Measurements from ENCODE around the gene SYCP2. TPM values are rescaled to one million over a fixed set of nuclear protein-coding genes. Genes with fewer than 3 reads are reported as not detected.

The SYCP2 gene
- total RNA-seq, 1 donor from 2014 or later = 0.88 TPM

GRCh38 chr20:59831024-59831915 is 102.2 kb downstream of the SYCP2 start:
- no peak overlapping the region for H3K4me3 Mint-ChIP-seq
- Histone ChIP-seq H3K27me3 (peaks cover 2% of the 10 kb centered on the region), H3K79me2 (ENCODE audit: low read depth) (no peaks in the 10 kb centered on the region), H3K36me3 (no peaks in the 10 kb centered on the region), H3K9ac (no peak overlapping the region), H2AFZ (replicated peaks) (no peak overlapping the region), H3F3A (ENCODE audit: low read depth) (no peaks in the 10 kb centered on the region), H3K27ac (no peak overlapping the region), H3K9me3 (ENCODE audit: low read depth) (no peaks in the 10 kb centered on the region), H4K20me1 (ENCODE audit: low read depth) (no peaks in the 10 kb centered on the region), H3K4me1 (peaks cover 14% of the 10 kb centered on the region), H3K4me3 (no peak overlapping the region), H3K4me2 (no peak overlapping the region)
- DNase-seq (ENCODE audit: low spot score) = no peak
- H3K27ac Mint-ChIP-seq = no peak overlapping the region
- TF ChIP-seq EZH2phosphoT487 (IDR thresholded peaks at IDR 0.05) (no peak), CTCF (IDR thresholded peaks at IDR 0.05) (no peak), EZH2 (IDR thresholded peaks at IDR 0.05) (no peak)
- peaks cover 27% of the 10 kb centered on the region for H3K4me1 Mint-ChIP-seq
- no peaks in the 10 kb centered on the region for H3K9me3 Mint-ChIP-seq
- peaks cover 19% of the 10 kb centered on the region for H3K27me3 Mint-ChIP-seq (ENCODE audit: insufficient read depth, low read depth)
- no peaks in the 10 kb centered on the region for H3K36me3 Mint-ChIP-seq

DNA sequence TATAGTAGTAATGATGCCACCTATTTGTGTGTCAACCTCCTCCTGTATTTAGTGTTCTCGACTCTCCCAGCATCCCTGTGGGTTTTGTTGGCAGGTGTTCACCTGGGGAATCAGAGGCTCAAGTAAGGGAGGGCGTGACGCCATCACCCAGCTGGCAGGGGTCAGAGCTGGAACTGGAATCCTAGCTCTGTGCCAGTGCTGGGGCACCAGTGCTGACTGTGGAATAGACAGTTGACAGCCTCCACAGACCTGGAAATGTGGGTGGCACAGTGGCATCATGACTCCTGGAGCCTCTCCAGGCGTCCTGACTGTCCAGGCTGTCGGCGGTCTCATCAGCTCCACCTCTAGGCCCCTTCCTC is 102.8 kb downstream of the SYCP2 start:
- Mint-ChIP-seq H3K9me3 (no peaks in the 10 kb centered on the region), H3K4me1 (peaks cover 23% of the 10 kb centered on the region)
- H3K4me1 ChIP-seq = peaks cover 8% of the 10 kb centered on the region

GRCh38 chr20:59829786-59830664 is 103.4 kb downstream of the SYCP2 start:
- no peak overlapping the region for H3K4me3 Mint-ChIP-seq
- no peak overlapping the region for H3K27ac Mint-ChIP-seq
- no peaks in the 10 kb centered on the region for H3K36me3 Mint-ChIP-seq

More for the DNA sequence above, 102.8 kb downstream of the SYCP2 start:
- H3K79me2 ChIP-seq (ENCODE audit: low read depth) = no peaks in the 10 kb centered on the region
- no peaks in the 10 kb centered on the region for H4K20me1 ChIP-seq (ENCODE audit: low read depth)
- Mint-ChIP-seq H3K4me3 (no peak overlapping the region), H3K36me3 (no peaks in the 10 kb centered on the region), H3K27ac (no peak overlapping the region), H3K27me3 (ENCODE audit: insufficient read depth, low read depth) (peaks cover 19% of the 10 kb centered on the region)
- no peak overlapping the region for H2AFZ ChIP-seq (replicated peaks)
- H3K27ac ChIP-seq = no peak overlapping the region
- H3K4me2 ChIP-seq = no peak overlapping the region
- no peaks in the 10 kb centered on the region for H3K9me3 ChIP-seq (ENCODE audit: low read depth)
- H3K9ac ChIP-seq = no peak overlapping the region
- H3K4me3 ChIP-seq = no peak overlapping the region
- DNase-seq (ENCODE audit: low spot score) = no peak
- H3K36me3 ChIP-seq = no peaks in the 10 kb centered on the region
- TF ChIP-seq EZH2phosphoT487 (IDR thresholded peaks at IDR 0.05) = no peak
- TF ChIP-seq CTCF (IDR thresholded peaks at IDR 0.05) = no peak
- no peak for TF ChIP-seq EZH2 (IDR thresholded peaks at IDR 0.05)
- no peaks in the 10 kb centered on the region for H3K27me3 ChIP-seq
- no peaks in the 10 kb centered on the region for H3F3A ChIP-seq (ENCODE audit: low read depth)

More at GRCh38 chr20:59829786-59830664, 103.4 kb downstream of the SYCP2 start:
- Histone ChIP-seq H3K36me3 (no peaks in the 10 kb centered on the region), H3K9me3 (ENCODE audit: low read depth) (no peaks in the 10 kb centered on the region), H4K20me1 (ENCODE audit: low read depth) (no peaks in the 10 kb centered on the region), H2AFZ (replicated peaks) (no peak overlapping the region), H3K4me1 (peaks cover 1% of the 10 kb centered on the region), H3K27me3 (no peaks in the 10 kb centered on the region), H3F3A (ENCODE audit: low read depth) (no peaks in the 10 kb centered on the region), H3K79me2 (ENCODE audit: low read depth) (no peaks in the 10 kb centered on the region), H3K9ac (no peak overlapping the region), H3K4me3 (no peak overlapping the region), H3K4me2 (no peak overlapping the region), H3K27ac (no peak overlapping the region)
- peaks cover 19% of the 10 kb centered on the region for H3K4me1 Mint-ChIP-seq
- no peaks in the 10 kb centered on the region for H3K9me3 Mint-ChIP-seq
- no peak for TF ChIP-seq EZH2phosphoT487 (IDR thresholded peaks at IDR 0.05)
- TF ChIP-seq CTCF (IDR thresholded peaks at IDR 0.05) = no peak
- peaks cover 18% of the 10 kb centered on the region for H3K27me3 Mint-ChIP-seq (ENCODE audit: insufficient read depth, low read depth)
- no peak for DNase-seq (ENCODE audit: low spot score)

All from neural progenitor cell (in vitro differentiated cells).